GM19035 (cell line): ENCODE results near the gene RSPH1.

Experiments used
- ATAC-seq: cut with Tn5 transposase; IDR thresholded peaks from one replicate; pipeline ENCODE4 v1.9.1; 2021; ENCODE audit not compliant: unreplicated experiment

The RSPH1 gene

GRCh38 chr21:42452401-42453223, 43.4 kb downstream of the RSPH1 start:
- no peak for ATAC-seq

GRCh38 chr21:42451941-42452340, 44.1 kb downstream of the RSPH1 start:
- no peak for ATAC-seq

GRCh38 chr21:42448686-42449085, 47.3 kb downstream of the RSPH1 start:
- ATAC-seq, result no peak

- ATAC-seq, result no peak
Measured at GRCh38 chr21:42447732-42448131, 48.3 kb downstream of the RSPH1 start.

GRCh38 chr21:42447182-42447581, 48.8 kb downstream of the RSPH1 start:
- ATAC-seq, result no peak

GRCh38 chr21:42446531-42446930, 49.5 kb downstream of the RSPH1 start:
- ATAC-seq, result no peak

GRCh38 chr21:42445311-42445710, 50.7 kb downstream of the RSPH1 start:
- no peak for ATAC-seq

GRCh38 chr21:42444745-42445059, 51.3 kb downstream of the RSPH1 start:
- no peak for ATAC-seq

- no peak for ATAC-seq
Measured at GRCh38 chr21:42443876-42444744, 51.9 kb downstream of the RSPH1 start.

GRCh38 chr21:42443181-42443785, 52.7 kb downstream of the RSPH1 start:
- no peak for ATAC-seq

GRCh38 chr21:42441963-42442362, 54.1 kb downstream of the RSPH1 start:
- ATAC-seq, result no peak

GRCh38 chr21:42440187-42440792, 55.7 kb downstream of the RSPH1 start:
- peak; percentile 77 for ATAC-seq

GRCh38 chr21:42439284-42440186, 56.5 kb downstream of the RSPH1 start:
- no peak for ATAC-seq

- ATAC-seq, result no peak
Measured at GRCh38 chr21:42438316-42439205, 57.5 kb downstream of the RSPH1 start.

GRCh38 chr21:42437786-42438185, 58.2 kb downstream of the RSPH1 start:
- ATAC-seq, result no peak

- ATAC-seq, result no peak
Measured at GRCh38 chr21:42436914-42437313, 59.1 kb downstream of the RSPH1 start.

GRCh38 chr21:42435833-42436232, 60.2 kb downstream of the RSPH1 start:
- no peak for ATAC-seq

GRCh38 chr21:42435401-42435800, 60.6 kb downstream of the RSPH1 start:
- ATAC-seq, result no peak

GRCh38 chr21:42434884-42435283, 61.1 kb downstream of the RSPH1 start:
- ATAC-seq, result no peak
